Heart left ventricle (tissue), 13 donors: ENCODE measurements around the gene NCAPH2.

Source experiments
- POLR2A ChIP-seq, 2 donors: fragments of 450-650 bp; IDR thresholded peaks; one replicate each; pipeline ENCODE4 v1.6.1; 2017; ENCODE audit warnings: antibody characterized with exemption in 2 of 2, mild to moderate bottlenecking in 2 of 2, moderate library complexity in 2 of 2
- TF ChIP-seq, protein P1 (sequence below), 12 donors: fragments of 200-600 bp; sonication (generic) in 4 of 12; IDR thresholded peaks; one replicate each; pipeline versions ENCODE4 v1.5.0 to v1.8.0; 2018 to 2022; ENCODE audit warnings: antibody characterized with exemption in 12 of 12, mild to moderate bottlenecking in 5 of 12
- donor health status: ischemic (EF 13 %, LVEDD 7.1; RV severe dilation, severe dysfunction).
- donor health status: DM: no; HTN: yes; CAD: no.
- donor health status: DM: no; HTN: no; CAD: no.
- donor health status: ischemic (EF 25% LVEDD 6.9; RV normal size, moderate dysfunction).
- donor health status: ischemic (EF 25% LVEDD 5.7; RV mildly dilated, moderate dysfunction).
- donor health status: ischemic (EF 35%, LVEDD 5.7; RV mildly dilated, moderate dysfunction).
- donor health status: nonischemic (EF 11% LVEDD 7.7; RV severe dilation, severe dysfunction).
- donor health status: DM: yes; HTN: yes; CAD: no.
- donor health status: PGD.
- donor health status: ischemic (EF 29% LVEDD 5.4; RV normal size, mild dysfunction).
- donor health status: nonischemic (EF 23%, LVEDD 6.1; RV moderate dilation, normal function).

GRCh38 chr22:50530877-50531545, 23.0 kb downstream of the NCAPH2 start:
- TF ChIP-seq, protein P1, sequence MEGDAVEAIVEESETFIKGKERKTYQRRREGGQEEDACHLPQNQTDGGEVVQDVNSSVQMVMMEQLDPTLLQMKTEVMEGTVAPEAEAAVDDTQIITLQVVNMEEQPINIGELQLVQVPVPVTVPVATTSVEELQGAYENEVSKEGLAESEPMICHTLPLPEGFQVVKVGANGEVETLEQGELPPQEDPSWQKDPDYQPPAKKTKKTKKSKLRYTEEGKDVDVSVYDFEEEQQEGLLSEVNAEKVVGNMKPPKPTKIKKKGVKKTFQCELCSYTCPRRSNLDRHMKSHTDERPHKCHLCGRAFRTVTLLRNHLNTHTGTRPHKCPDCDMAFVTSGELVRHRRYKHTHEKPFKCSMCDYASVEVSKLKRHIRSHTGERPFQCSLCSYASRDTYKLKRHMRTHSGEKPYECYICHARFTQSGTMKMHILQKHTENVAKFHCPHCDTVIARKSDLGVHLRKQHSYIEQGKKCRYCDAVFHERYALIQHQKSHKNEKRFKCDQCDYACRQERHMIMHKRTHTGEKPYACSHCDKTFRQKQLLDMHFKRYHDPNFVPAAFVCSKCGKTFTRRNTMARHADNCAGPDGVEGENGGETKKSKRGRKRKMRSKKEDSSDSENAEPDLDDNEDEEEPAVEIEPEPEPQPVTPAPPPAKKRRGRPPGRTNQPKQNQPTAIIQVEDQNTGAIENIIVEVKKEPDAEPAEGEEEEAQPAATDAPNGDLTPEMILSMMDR (IDR thresholded peaks at IDR 0.05) = no peak
- TF ChIP-seq POLR2A (IDR thresholded peaks at IDR 0.05) = peak in 1 of 2 donors; percentile 55
